Effector CD8-positive, alpha-beta T cell (primary cell): ENCODE data around the gene CRACR2B.

Source experiments
- DNase-seq: peaks from one replicate; lab custom pipeline; 2025; lab: John Stamatoyannopoulos, UW

The CRACR2B gene

DNA sequence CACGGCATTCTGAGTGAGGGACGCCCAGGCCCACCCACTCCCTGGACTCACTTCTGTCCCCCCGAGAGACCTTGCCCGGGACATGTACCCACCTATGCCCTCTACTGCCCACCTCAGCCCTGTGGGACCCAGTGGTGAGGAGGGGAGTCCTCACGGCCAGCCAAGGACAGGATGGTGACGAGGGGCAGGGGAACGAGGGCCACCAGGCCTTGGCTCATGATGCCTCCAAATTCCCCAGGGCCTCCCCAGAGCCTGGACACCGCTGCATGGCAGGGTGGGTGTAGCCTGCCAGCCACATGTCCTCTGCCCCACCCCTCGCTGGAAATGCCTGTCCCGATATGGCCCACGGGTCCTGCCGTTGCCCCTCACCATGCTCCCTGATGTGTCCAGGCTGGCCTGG lies 41.1 kb downstream of the CRACR2B start:
- no peak for DNase-seq

DNA sequence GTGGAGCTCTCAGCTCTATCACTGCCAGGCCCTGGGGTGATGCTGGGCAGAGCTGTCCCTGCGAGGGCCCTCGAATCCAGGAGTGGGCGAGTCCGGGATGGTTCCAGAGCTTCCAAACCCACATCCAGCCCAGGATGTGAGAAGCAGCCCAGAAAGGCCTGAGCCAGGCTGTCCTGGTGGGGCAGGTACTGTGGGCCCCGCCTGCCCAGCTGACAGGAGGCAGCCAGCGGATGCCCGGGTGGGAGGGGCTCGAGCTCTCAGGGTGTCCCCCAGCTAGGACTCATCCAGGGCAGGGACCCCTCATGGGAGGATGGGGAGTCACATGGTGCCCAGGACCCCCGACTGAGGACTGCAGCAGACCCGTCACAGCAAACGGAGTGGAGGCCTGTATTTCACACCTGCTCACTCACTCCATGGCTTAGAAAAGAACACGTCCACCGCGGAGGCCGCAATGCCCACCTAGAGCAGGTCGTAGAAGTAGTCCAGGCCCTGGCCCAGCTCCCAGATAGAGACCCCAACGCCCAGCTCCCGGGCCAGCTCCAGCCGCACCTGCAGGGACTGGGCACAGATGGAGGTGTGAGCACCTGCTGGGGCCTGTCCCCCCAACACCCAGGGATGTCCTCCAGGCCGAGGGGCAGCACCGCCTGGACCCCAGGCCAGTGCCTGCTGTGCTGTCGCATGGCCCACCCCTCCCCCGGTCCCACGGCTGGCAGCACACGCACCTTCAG lies 41.8 kb downstream of the CRACR2B start:
- no peak for DNase-seq

- no peak for DNase-seq
Measured at GRCh38 chr11:870127-870413, 42.4 kb downstream of the CRACR2B start.

- DNase-seq: no peak
Measured at GRCh38 chr11:870418-870817, 42.7 kb downstream of the CRACR2B start.

DNA sequence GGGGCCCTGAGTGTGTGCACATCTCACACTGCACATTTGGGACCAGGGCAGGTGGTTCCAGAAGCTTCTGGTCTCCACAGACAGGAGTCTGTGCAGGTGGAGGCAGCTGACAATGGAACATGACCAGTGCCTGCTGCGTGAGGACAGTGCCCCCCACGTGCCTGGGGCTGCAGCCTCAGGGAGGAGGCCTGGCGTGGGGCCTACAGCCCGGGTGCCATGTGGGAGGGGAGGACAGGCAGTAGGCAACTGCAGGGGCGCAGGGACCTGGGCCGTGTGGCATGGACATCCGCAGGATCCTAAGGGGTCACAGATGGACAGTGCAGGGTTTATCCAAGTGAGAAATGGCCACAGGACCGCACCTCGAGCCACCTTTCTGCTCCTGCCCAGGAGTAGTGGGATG lies 43.8 kb downstream of the CRACR2B start:
- no peak for DNase-seq

DNA sequence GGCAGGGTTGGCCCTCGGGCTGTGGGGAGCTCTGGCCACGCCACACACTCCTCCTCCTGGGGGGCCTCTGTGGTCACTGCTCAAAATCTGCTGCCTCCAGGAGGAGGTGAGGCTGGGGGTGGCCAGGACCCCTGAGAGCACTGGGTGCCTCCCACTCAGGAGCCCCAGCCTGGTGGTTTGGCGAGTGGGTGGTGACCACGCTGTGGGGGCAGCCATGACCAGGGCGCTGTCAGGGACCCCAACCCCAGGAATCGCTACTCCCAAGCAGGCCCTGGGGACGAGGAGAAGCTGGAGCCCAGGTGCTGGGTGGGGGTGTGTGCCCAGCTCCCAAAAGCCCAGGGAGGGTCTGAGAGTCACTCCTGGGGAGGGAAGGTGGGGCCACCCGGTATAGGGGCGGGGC lies 45.1 kb downstream of the CRACR2B start:
- DNase-seq: no peak

DNA sequence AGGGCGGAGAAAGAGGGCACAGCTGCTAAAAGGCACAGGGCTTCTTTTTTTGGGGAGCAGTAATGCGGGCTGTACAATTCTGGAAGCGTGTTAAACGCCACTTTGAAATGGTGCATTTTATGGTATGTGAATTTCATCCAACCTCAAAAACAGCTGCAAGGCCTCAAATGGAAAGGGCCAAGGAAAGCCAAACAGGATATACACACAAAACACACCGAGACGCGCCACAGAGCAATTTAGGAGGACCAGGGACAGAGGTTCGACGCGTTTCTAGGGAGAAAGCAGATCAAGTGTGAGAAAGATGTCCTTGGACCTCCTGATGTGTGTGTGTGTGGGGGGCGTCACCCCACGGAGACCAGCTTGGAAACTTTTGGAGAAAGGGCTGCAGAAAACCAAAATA lies 46.0 kb downstream of the CRACR2B start:
- no peak for DNase-seq

DNA sequence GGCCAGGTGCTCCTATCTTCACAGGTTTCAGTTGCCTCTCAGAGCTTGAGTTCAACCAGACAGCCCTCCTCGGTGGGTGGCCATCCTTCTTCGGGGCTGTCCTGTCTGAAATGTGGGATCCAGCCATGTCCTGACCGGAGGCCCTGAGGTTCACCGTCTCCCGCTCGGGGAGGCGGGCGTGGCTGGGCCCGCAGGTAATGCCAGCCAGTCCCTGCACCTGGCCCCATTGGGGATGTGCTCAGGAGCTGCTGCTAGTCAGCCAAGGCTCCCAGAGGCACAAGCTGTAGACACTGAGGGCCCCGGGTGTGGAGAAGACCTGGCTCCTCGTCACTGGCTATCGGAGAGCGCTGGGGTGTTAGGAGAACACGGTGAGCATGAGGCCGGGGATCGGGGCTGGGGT lies 47.5 kb downstream of the CRACR2B start:
- DNase-seq: no peak

- DNase-seq: no peak
Measured at GRCh38 chr11:875769-876301, 48.1 kb downstream of the CRACR2B start.

DNA sequence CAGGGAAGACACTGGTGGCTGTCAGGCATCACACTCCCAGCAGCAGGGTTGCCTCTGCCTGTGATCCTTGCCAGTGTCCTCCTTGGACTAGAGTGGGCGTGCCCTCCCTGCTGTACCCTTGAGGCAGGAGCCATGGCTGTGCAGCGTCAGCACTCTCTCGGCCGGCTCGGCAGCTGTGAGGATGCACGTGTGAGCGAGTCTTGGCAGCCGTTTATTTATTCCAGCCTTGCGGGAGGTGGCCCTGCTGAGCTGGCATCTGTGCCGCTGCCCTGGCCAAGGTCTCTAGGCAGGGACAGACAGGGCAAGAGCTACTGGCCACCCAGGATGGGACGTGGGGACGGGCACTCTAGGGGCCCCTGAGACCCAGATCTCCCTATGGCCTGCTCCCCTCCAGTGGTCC lies 48.8 kb downstream of the CRACR2B start:
- no peak for DNase-seq

DNA sequence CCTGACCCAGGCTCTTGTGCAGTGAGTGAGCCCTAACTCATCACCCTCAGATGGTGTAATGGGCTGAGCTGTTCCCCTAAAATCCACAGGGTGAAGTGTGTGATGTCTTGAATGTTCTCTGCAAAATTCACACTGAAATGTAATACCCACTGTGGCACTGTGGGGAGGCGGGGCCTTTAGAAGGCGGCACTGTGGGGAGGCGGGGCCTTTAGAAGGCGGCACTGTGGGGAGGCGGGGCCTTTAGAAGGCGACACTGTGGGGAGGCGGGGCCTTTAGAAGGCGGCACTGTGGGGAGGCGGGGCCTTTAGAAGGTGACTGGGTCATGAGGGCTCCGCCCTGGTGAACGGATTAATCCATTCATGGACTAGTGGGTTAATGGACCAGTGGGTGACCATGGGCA lies 49.8 kb downstream of the CRACR2B start:
- DNase-seq: no peak

DNA sequence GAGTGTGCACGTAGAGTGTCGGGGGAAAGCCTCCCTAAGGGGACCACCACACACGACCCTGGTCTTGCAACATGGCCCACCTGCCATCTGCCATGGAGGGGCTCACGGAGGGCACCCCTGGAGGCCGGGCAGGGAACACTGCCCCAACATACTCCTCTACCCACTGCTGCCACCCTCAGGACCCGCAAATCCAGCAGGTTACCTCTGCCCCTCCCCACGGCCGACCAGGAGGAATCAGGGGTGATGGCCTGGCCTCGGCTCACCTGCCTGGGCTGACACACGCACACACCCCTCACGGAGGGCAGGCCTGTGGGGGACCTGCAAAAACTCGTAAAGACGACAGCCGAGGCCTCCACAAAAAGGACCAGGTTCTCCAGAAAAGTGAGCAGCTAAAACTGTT lies 52.7 kb downstream of the CRACR2B start:
- DNase-seq: no peak
